DOHH2 (cell line): ENCODE data around the gene ERAS.
"Not testable (repeated sequence)": the region's sequence is repeated elsewhere in the genome, so short reads cannot be mapped to it uniquely, and the experiment has no call there.

Experiments
- CTCF ChIP-seq: fragments of 200-600 bp; sonication (generic); IDR thresholded peaks from one replicate; pipeline ENCODE4 v1.5.1; 2014; ENCODE audit warnings: antibody characterized with exemption, mild to moderate bottlenecking, low read depth, low read length; ENCODE audit not compliant: poor library complexity, severe bottlenecking
- EZH2phosphoT487 ChIP-seq: fragments of 200-600 bp; sonication (generic); IDR thresholded peaks from 2 replicates; pipeline ENCODE4 v1.6.1; 2017; ENCODE audit warnings: borderline replicate concordance, mild to moderate bottlenecking, antibody characterized with exemption, low read length, moderate library complexity, mixed read lengths

GRCh38 chrX:48819394-48819793 is 6.9 kb upstream of the ERAS start:
- TF ChIP-seq CTCF, EZH2phosphoT487: not testable (repeated sequence)
